ENCODE measurements around the gene CERS2. TPM values are rescaled to one million over a fixed set of nuclear protein-coding genes. Genes with fewer than 3 reads are reported as not detected.

Gene CERS2
- polyA plus RNA-seq, 6 donors from 2014 or later, result 95.5 to 127 (median 115) TPM

DNA sequence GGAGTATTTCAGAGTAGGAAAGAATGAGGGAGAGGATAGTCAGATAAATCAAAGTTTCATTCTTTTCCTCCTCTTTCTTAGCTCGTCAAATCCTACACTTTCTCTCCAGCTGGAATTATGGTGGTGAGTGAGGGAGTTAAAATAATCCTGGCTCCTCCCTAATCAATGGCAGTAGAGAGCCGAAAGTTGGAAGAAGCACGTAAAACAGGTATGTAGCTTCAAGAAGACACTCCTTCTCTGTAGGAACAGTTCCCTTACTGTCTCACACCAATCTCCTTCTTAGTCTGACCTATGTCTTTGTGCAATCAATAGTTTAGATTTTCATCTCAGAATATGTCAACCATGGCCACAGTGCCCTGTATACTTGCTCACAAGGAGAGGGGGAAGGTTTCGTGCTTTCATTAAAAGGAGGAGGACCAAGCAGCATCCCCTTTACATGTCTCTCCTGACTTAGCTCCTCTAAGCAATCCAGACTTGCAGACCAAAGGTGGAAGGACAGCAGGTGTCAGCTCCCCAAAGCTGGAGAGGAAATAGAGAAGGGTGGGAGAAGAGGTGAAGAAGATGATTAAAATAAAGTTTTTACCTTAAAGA lies 31.2 kb upstream of the CERS2 start:
- Mint-ChIP-seq H3K9me3 (no peaks in the 10 kb centered on the region), H3K4me3 (peak overlapping the region; percentile 87 to 99 (median 98)), H3K4me1 (peaks cover 55 to 75% (median 72%) of the 10 kb centered on the region in 3 donors), H3K27ac (peak overlapping the region in 5 of 6 donors; percentile 95 to 98 (median 97)), H3K27me3 (no peaks in the 10 kb centered on the region), H3K36me3 (peaks cover 0 to 8% of the 10 kb centered on the region in 2 donors)
- DNase-seq (no peak), ATAC-seq (ENCODE audit: low read depth in 2 of 2) (no peak)

DNA sequence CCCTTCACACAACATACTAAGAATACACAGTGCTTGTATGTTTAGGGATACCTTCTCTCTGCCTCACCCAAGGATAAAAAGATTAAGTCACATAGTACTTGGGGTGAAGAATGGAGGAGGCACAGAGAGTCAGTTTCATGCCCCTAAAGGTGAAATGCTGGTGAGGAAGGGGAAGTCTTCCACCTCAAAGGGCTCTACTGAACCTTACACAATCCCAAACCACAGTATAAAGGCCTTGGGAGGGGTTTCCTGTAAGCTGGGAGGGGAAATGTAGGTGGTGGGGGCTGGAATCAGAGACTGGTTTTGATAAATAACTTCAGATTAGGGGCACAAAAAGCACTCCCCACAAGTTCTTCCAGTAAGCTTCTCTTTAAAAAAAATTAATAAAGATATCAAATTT lies 28.5 kb upstream of the CERS2 start:
- Mint-ChIP-seq H3K27ac (peak overlapping the region in 3 of 6 donors; percentile 26 to 75 (median 50)), H3K4me1 (peaks cover 41 to 57% (median 53%) of the 10 kb centered on the region in 3 donors), H3K27me3 (no peaks in the 10 kb centered on the region), H3K36me3 (peaks cover 4 to 8% of the 10 kb centered on the region in 2 donors), H3K4me3 (peak overlapping the region in 4 of 8 donors; percentile 3 to 31 (median 20)), H3K9me3 (no peaks in the 10 kb centered on the region)
- DNase-seq (no peak), ATAC-seq (ENCODE audit: low read depth in 2 of 2) (no peak)

DNA sequence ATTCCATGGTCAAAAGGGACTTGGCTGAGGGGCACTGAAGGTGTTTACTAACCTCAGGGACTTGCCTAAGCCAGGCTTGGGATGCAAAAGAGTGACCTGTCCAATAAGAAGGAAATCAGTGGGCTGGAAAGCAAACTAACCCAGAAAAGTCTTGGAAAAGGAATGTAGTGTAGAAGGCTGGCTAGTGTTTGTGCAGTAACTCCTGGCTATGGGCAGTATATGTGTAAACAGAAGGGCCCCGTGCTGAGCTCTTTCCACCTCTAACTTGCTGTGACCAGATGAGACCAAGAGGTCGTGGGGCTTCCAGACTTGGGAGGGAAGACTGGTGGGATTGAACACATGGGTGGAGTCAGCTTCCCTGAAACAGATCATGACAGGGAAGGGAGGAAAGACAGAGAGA lies 28.0 kb upstream of the CERS2 start:
- H3K4me1 Mint-ChIP-seq, result peaks cover 37 to 51% (median 47%) of the 10 kb centered on the region in 3 donors
- peak overlapping the region in 3 of 6 donors; percentile 48 to 75 (median 57) for H3K27ac Mint-ChIP-seq
- ATAC-seq (ENCODE audit: low read depth in 2 of 2), result no peak
- H3K4me3 Mint-ChIP-seq, result peak overlapping the region in 6 of 8 donors; percentile 3 to 61 (median 25)
- peaks cover 4 to 8% of the 10 kb centered on the region in 2 donors for H3K36me3 Mint-ChIP-seq
- no peaks in the 10 kb centered on the region for H3K9me3 Mint-ChIP-seq
- no peaks in the 10 kb centered on the region for H3K27me3 Mint-ChIP-seq
- no peak for DNase-seq

DNA sequence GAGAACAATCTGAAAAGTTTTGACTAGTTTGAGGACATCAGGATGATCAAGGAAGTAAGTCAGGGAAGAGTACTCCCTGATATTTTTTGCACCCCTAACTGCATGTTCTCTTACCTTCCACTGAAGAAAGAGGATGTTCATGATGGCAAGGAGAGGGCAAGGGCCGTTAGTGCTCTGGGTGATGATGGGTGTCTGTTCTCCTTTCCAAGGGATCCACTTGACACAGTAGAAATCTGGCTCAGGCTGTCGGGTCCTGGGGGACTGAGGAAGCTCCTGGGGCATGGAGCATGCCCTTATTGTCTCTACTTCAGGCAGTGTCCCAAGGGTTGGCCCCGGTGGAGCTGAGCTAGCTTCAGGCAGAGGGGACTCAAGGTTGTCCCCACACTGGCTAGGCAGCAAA lies 27.4 kb upstream of the CERS2 start:
- H3K27ac Mint-ChIP-seq, result peak overlapping the region in 1 of 6 donors; percentile 75
- no peak for DNase-seq
- no peaks in the 10 kb centered on the region for H3K9me3 Mint-ChIP-seq
- H3K36me3 Mint-ChIP-seq, result peaks cover 4 to 14% of the 10 kb centered on the region in 2 donors
- H3K4me1 Mint-ChIP-seq, result peaks cover 32 to 46% (median 41%) of the 10 kb centered on the region in 3 donors
- no peak overlapping the region for H3K4me3 Mint-ChIP-seq
- H3K27me3 Mint-ChIP-seq, result no peaks in the 10 kb centered on the region
- ATAC-seq (ENCODE audit: low read depth in 2 of 2), result no peak

DNA sequence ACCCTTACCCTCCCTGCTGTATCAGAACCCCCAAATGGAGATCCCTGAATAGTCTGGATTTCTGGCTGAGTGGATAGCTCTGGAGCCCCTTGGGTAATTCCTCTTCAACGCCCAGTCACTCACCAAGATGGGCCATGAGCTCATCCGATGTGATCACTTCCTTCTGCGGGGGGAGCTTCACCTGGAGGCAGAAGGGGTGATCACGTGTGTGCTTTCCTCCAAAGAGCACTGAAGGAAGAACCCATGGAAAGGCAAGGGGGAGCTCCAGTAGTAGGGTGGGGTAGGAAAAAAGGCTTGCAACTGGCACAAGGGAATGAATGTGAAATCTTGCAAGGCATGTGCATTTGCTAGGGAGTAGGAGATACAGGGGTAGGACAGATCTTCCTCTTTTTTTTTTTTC lies 27.0 kb upstream of the CERS2 start:
- no peak for DNase-seq
- peaks cover 4 to 16% of the 10 kb centered on the region in 2 donors for H3K36me3 Mint-ChIP-seq
- H3K4me3 Mint-ChIP-seq, result no peak overlapping the region
- H3K9me3 Mint-ChIP-seq, result no peaks in the 10 kb centered on the region
- peak overlapping the region in 1 of 6 donors; percentile 75 for H3K27ac Mint-ChIP-seq
- H3K27me3 Mint-ChIP-seq, result no peaks in the 10 kb centered on the region
- ATAC-seq (ENCODE audit: low read depth in 2 of 2), result no peak
- peaks cover 28 to 41% (median 37%) of the 10 kb centered on the region in 3 donors for H3K4me1 Mint-ChIP-seq

DNA sequence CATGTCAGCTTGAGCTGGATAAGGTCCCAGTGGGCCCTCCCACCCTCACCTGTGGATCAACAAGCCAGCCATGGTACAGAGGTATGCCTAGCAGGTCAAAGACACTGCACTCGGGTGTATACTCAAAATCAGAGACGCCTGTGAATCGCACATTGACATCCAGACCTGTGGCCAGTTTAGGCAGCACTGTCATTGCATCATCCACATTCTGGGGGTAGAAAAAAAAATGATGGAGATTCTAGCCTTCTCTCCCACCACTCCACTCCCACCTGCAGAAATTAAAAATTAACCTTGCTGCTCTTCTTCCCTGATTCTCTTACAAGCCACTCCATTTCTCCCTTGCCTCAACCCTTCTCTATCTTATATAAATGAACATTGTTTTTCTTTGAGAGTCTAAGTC lies 25.8 kb upstream of the CERS2 start:
- Mint-ChIP-seq H3K27ac (no peak overlapping the region), H3K4me3 (no peak overlapping the region), H3K9me3 (no peaks in the 10 kb centered on the region), H3K36me3 (peaks cover 4 to 16% of the 10 kb centered on the region in 2 donors), H3K27me3 (no peaks in the 10 kb centered on the region), H3K4me1 (peaks cover 16 to 29% (median 25%) of the 10 kb centered on the region in 3 donors)
- DNase-seq, result no peak
- ATAC-seq (ENCODE audit: low read depth in 2 of 2), result no peak

DNA sequence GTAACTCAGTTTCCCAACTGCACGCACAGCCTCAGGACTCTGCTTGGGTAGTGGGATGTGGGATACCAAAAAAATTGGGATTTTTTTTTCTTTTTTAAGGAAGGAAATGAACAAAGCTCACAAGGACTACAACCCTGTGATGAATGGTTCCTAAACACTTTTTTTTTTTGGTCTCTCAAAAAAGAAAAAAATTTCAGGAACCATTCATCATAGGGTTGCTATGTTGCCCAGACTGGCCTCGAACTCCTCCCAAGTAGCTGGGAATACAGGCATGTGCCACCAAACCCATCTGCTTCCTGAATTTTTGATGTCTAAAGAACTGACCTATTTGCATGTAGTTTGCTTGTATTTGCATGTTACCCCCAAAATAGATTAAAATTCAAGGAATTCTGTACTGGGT lies 25.3 kb upstream of the CERS2 start:
- no peak overlapping the region for H3K27ac Mint-ChIP-seq
- ATAC-seq (ENCODE audit: low read depth in 2 of 2), result no peak
- H3K4me3 Mint-ChIP-seq, result no peak overlapping the region
- no peaks in the 10 kb centered on the region for H3K27me3 Mint-ChIP-seq
- peaks cover 13 to 24% (median 20%) of the 10 kb centered on the region in 3 donors for H3K4me1 Mint-ChIP-seq
- peaks cover 4 to 16% of the 10 kb centered on the region in 2 donors for H3K36me3 Mint-ChIP-seq
- H3K9me3 Mint-ChIP-seq, result no peaks in the 10 kb centered on the region
- no peak for DNase-seq

DNA sequence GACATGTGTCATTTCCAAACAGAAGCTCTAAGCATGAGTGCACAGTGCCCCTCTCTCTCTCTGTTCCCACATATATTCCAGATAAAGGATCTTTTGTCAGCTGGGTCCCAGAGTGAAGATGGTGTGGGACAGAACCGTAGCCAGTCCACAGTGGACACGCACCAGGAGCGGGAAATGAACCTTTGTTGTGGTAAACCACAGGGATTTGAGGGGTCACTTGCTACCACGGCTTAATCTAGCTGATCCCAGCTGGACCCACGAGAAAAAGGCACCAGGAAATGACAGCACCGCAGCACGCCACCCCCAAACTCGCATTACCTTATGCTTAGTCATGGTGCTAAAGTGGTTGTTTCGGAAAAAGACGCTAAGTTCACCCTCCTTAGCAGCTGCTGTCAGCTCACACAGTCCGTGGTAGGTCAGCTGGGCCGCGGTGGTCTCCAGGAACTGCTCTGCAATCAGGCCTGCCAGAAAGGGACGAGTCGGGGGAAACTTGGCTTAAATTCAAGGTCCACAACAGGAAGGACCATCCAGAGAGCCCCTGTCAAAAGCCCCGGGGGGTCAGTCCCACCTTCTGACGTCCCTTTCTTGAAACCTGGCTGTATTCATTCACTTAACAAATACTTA lies 24.5 kb upstream of the CERS2 start:
- Mint-ChIP-seq H3K4me3 (no peak overlapping the region), H3K4me1 (peaks cover 13 to 23% (median 16%) of the 10 kb centered on the region in 3 donors), H3K27me3 (no peaks in the 10 kb centered on the region), H3K9me3 (no peaks in the 10 kb centered on the region), H3K36me3 (peaks cover 4 to 16% of the 10 kb centered on the region in 2 donors), H3K27ac (no peak overlapping the region)
- ATAC-seq (ENCODE audit: low read depth in 2 of 2) (no peak), DNase-seq (no peak)

DNA sequence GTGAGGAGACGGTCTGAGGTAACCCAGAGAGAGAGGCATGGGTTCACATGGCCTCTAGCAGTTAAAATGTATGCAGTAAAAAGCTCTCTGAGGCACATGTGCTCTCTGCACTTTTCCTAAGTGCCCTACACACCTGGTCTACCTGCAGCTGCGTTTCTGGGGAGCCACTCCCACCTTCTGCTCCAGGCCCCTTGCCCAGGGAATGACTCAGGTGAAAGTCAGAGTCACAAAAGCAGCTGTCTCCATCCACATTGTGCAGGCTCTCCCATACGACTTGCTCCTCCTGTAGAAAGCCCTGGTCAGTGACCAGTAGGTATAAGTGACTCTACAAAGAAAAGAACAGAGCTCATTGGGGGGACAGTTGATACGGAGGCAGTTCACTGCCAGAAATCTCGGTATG lies 23.3 kb upstream of the CERS2 start:
- DNase-seq (no peak), ATAC-seq (ENCODE audit: low read depth in 2 of 2) (no peak)
- peaks cover 4 to 15% (median 10%) of the 10 kb centered on the region in 3 donors for H3K4me1 Mint-ChIP-seq
- no peaks in the 10 kb centered on the region for H3K27me3 Mint-ChIP-seq
- H3K27ac Mint-ChIP-seq, result no peak overlapping the region
- H3K4me3 Mint-ChIP-seq, result no peak overlapping the region
- peaks cover 4 to 16% of the 10 kb centered on the region in 2 donors for H3K36me3 Mint-ChIP-seq
- H3K9me3 Mint-ChIP-seq, result no peaks in the 10 kb centered on the region

DNA sequence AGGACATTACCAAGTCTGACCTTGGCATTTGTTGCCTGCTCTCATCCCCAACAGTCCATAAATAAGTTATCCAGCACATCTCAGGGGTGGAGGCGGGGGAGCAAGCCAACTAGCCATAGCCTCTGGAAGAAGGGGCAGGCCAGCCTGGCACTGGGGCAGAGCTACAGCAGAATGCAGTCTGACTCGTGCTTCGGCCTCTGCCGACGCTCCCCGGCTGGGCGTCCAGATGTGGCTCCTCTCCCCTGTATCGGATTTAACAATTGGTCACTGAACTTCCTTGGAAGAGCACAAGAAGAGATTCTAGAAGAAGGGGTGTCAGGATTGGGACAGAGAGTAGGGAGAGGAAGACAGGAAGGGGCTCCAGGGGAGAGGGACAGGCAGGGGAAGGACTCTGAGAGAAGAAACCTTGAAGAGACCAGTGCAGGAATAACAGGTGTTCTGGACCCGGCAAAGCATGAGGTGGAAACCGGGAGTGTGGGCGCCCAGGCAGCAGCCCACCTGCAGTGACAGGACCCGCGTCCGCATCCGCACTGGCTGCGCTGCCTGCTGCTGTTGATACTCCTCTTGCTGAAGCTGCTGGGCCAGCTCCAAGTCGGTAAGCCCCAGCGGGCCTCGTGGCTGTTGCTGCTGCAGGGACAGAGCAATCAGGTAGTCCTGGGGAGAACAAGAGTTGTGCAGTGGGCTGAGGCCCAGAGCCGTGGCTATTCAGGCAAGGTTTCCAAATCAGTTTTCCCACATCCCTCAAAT lies 22.7 kb upstream of the CERS2 start:
- Mint-ChIP-seq H3K4me1 (peaks cover 0 to 10% (median 6%) of the 10 kb centered on the region in 3 donors), H3K4me3 (no peak overlapping the region), H3K27me3 (no peaks in the 10 kb centered on the region), H3K27ac (no peak overlapping the region), H3K9me3 (no peaks in the 10 kb centered on the region), H3K36me3 (peaks cover 4 to 16% of the 10 kb centered on the region in 2 donors)
- DNase-seq (no peak), ATAC-seq (ENCODE audit: low read depth in 2 of 2) (no peak)

DNA sequence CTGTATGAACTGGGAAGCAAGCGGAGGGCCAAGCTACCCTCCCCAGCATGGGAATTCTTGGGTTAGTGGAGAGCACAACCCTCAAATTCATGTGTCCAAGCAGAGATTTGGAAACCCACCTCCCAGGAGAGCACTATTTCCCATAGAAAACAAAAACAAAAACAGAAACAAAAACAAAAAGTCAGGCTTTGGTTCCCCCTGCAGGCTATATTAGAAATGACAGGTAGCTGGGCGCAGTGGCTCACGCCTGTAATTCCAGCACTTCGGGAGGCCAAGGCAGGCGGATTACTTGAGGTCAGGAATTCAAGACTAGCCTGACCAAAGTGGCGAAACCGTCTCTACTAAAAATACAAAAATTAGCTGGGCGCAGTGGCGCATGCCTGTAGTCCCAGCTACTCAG lies 21.3 kb upstream of the CERS2 start:
- Mint-ChIP-seq H3K4me3 (peak overlapping the region in 2 of 8 donors; percentile 25 to 42), H3K4me1 (no peaks in the 10 kb centered on the region), H3K27ac (peak overlapping the region in 2 of 6 donors; percentile 28), H3K9me3 (no peaks in the 10 kb centered on the region), H3K27me3 (no peaks in the 10 kb centered on the region), H3K36me3 (peaks cover 4 to 8% of the 10 kb centered on the region in 2 donors)
- peak in 1 of 2 donors; percentile 33 for ATAC-seq (ENCODE audit: low read depth in 2 of 2)
- peak; percentile 29 for DNase-seq

DNA sequence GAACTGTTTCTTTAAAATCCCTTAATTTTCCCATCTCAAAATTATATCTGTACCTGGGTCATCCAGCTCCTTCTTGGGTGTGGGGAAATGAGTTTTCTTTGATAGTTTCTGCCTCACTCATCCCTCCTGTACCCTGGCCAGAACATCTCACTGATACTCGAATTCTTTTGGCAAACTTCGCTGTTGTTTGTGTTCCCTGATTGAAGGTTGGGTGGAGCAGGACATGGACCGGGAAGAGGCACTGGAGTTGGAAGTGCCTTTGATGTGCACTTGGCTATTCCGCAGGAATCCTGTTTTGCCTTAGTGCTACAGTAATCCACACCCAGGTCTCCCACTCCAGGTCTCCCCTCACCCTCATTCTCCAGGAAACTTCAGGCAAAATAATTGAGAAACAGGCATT lies 20.8 kb upstream of the CERS2 start:
- peak overlapping the region in 2 of 6 donors; percentile 28 to 72 for H3K27ac Mint-ChIP-seq
- DNase-seq (no peak), ATAC-seq (ENCODE audit: low read depth in 2 of 2) (no peak)
- no peak overlapping the region for H3K4me3 Mint-ChIP-seq
- no peaks in the 10 kb centered on the region for H3K27me3 Mint-ChIP-seq
- H3K36me3 Mint-ChIP-seq, result peaks cover 4 to 8% of the 10 kb centered on the region in 2 donors
- no peaks in the 10 kb centered on the region for H3K4me1 Mint-ChIP-seq
- no peaks in the 10 kb centered on the region for H3K9me3 Mint-ChIP-seq

DNA sequence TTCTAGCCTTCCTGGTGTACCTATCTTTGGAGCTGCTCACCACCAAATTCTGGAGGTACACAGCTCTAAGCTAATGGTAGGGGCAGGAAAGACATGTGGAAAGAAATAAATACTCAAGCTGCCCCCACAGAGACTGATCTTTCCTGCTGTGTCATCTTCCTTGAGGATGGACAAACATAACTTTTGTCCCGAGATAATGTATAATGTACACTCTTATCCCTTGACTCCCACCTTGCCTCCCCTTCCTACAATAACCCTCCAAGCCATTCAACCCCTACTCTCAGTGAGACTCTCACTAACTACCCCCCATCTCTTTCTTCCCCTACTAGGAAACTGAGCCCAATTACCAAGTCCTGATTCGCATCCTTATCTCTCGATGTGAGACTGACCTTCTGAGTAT lies 19.6 kb upstream of the CERS2 start:
- Mint-ChIP-seq H3K4me3 (no peak overlapping the region), H3K4me1 (no peaks in the 10 kb centered on the region), H3K36me3 (peaks cover 4 to 8% of the 10 kb centered on the region in 2 donors), H3K27me3 (no peaks in the 10 kb centered on the region), H3K27ac (peak overlapping the region in 1 of 6 donors; percentile 60), H3K9me3 (no peaks in the 10 kb centered on the region)
- ATAC-seq (ENCODE audit: low read depth in 2 of 2), result no peak
- no peak for DNase-seq

All from naive B cell (primary cell).